Brain microvascular endothelial cell (primary cell): ENCODE measurements around the gene SUPT3H.

ENCODE experiments used
- DNase-seq: peaks from one replicate; pipeline ENCODE4 v3.0.0-alpha.2; 2020
- H3K27ac ChIP-seq: fragments of 250-450 bp; sonication (Bioruptor Pico); 2 replicates; pipeline ENCODE4 v1.5.1; 2020; ENCODE audit warnings: mild to moderate bottlenecking, moderate library complexity
- H3K27me3 ChIP-seq: fragments of 250-450 bp; sonication (Bioruptor Pico); replicated peaks from 2 replicates; pipeline ENCODE4 v1.5.1; 2020; ENCODE audit warnings: mild to moderate bottlenecking
- H3K36me3 ChIP-seq: fragments of 250-450 bp; sonication (Bioruptor Pico); replicated peaks from 2 replicates; pipeline ENCODE4 v1.5.1; 2020; ENCODE audit warnings: mild to moderate bottlenecking
- H3K4me3 ChIP-seq: 2 replicates; pipeline ENCODE4 v1.5.1; 2011; ENCODE audit warnings: low read depth, mild to moderate bottlenecking, control low read depth, low read length, moderate library complexity
- CTCF ChIP-seq: IDR thresholded peaks from 2 replicates; pipeline ENCODE4 v1.5.1; 2011; ENCODE audit warnings: low read depth, mild to moderate bottlenecking, moderate library complexity, low read length, control low read depth, inconsistent platforms; ENCODE audit errors: missing control alignments
- in situ Hi-C: cut with HindIII; loops from 2 replicates; pipeline ENCODE4 v1.10.0; 2017; ENCODE audit warnings: low sequenced_read_pairs, low pct_ligation_motif_present

Gene SUPT3H

GRCh38 chr6:45076217-45076930 lies 301.4 kb downstream of the SUPT3H start:
- Histone ChIP-seq H3K36me3 (no peaks in the 10 kb centered on the region), H3K4me3 (no peak overlapping the region), H3K27ac (peak overlapping the region; percentile 90), H3K27me3 (no peaks in the 10 kb centered on the region)
- no peak for TF ChIP-seq CTCF
- in situ Hi-C loops: no loop called here
- no peak for DNase-seq

GRCh38 chr6:45075246-45075645 lies 302.5 kb downstream of the SUPT3H start:
- no peaks in the 10 kb centered on the region for H3K27me3 ChIP-seq
- no peak overlapping the region for H3K4me3 ChIP-seq
- H3K27ac ChIP-seq: peak overlapping the region; percentile 94
- no peak for TF ChIP-seq CTCF
- DNase-seq: peak; percentile 75
- in situ Hi-C loops: no loop called here
- no peaks in the 10 kb centered on the region for H3K36me3 ChIP-seq

- peak overlapping the region; percentile 94 for H3K27ac ChIP-seq
- no peak for DNase-seq
- in situ Hi-C loops: no loop called here
Measured at GRCh38 chr6:45074439-45074838, 303.3 kb downstream of the SUPT3H start.

GRCh38 chr6:45073771-45074170 lies 304.0 kb downstream of the SUPT3H start:
- H3K4me3 ChIP-seq: no peak overlapping the region
- H3K36me3 ChIP-seq: no peaks in the 10 kb centered on the region
- in situ Hi-C loops: no loop called here
- H3K27ac ChIP-seq: no peak overlapping the region
- H3K27me3 ChIP-seq: no peaks in the 10 kb centered on the region
- no peak for DNase-seq
- no peak for TF ChIP-seq CTCF

More at GRCh38 chr6:45074439-45074838, 303.3 kb downstream of the SUPT3H start:
- Histone ChIP-seq H3K27me3 (no peaks in the 10 kb centered on the region), H3K4me3 (no peak overlapping the region), H3K36me3 (no peaks in the 10 kb centered on the region)
- TF ChIP-seq CTCF: no peak

GRCh38 chr6:45072673-45073072 lies 305.1 kb downstream of the SUPT3H start:
- no peak for DNase-seq
- no peak overlapping the region for H3K4me3 ChIP-seq
- in situ Hi-C loops: no loop called here

More at GRCh38 chr6:45072673-45073072, 305.1 kb downstream of the SUPT3H start:
- TF ChIP-seq CTCF: no peak
- Histone ChIP-seq H3K36me3 (no peaks in the 10 kb centered on the region), H3K27me3 (no peaks in the 10 kb centered on the region), H3K27ac (no peak overlapping the region)
